GM10266 (cell line): Measurements from ENCODE around the gene ACOT11.

Experiments used
- DNase-seq: peaks from one replicate; pipeline ENCODE4 v3.0.0; 2012; ENCODE audit errors: extremely low spot score
- CTCF ChIP-seq: IDR thresholded peaks from 2 replicates; pipeline ENCODE4 v1.5.1; 2012; ENCODE audit warnings: mild to moderate bottlenecking, low read depth; ENCODE audit not compliant: control insufficient read depth, insufficient read depth; ENCODE audit errors: missing control alignments

Gene ACOT11

GRCh38 chr1:54611621-54612020 lies 63.6 kb downstream of the ACOT11 start:
- no peak for DNase-seq
- TF ChIP-seq CTCF: no peak

GRCh38 chr1:54614024-54614423 lies 66.0 kb downstream of the ACOT11 start:
- DNase-seq: no peak

GRCh38 chr1:54614563-54614962 lies 66.5 kb downstream of the ACOT11 start:
- no peak for TF ChIP-seq CTCF
- DNase-seq: no peak

More at GRCh38 chr1:54614024-54614423, 66.0 kb downstream of the ACOT11 start:
- TF ChIP-seq CTCF: no peak

GRCh38 chr1:54615531-54616279 lies 67.7 kb downstream of the ACOT11 start:
- no peak for TF ChIP-seq CTCF
- no peak for DNase-seq

- DNase-seq: no peak
- no peak for TF ChIP-seq CTCF
Observed at GRCh38 chr1:54619749-54620148, 71.7 kb downstream of the ACOT11 start.

GRCh38 chr1:54623216-54624007 lies 75.4 kb downstream of the ACOT11 start, which contains the start of gene FAM151A:
FAM151A (minus strand) TSS chr1:54623525; CDS start chr1:54623395, 130 bp downstream.
- no peak for TF ChIP-seq CTCF
- DNase-seq: no peak
